DOHH2 (cell line): ENCODE results near the gene CFAP69.

Experiments
- EZH2phosphoT487 ChIP-seq: fragments of 200-600 bp; sonication (generic); IDR thresholded peaks from 2 replicates; pipeline ENCODE4 v1.6.1; 2017; ENCODE audit warnings: borderline replicate concordance, mild to moderate bottlenecking, antibody characterized with exemption, low read length, moderate library complexity, mixed read lengths
- TF ChIP-seq, protein P1 (sequence below): fragments of 200-600 bp; sonication (generic); IDR thresholded peaks from one replicate; pipeline ENCODE4 v1.5.1; 2014; ENCODE audit warnings: antibody characterized with exemption, mild to moderate bottlenecking, low read depth, low read length; ENCODE audit not compliant: poor library complexity, severe bottlenecking

DNA sequence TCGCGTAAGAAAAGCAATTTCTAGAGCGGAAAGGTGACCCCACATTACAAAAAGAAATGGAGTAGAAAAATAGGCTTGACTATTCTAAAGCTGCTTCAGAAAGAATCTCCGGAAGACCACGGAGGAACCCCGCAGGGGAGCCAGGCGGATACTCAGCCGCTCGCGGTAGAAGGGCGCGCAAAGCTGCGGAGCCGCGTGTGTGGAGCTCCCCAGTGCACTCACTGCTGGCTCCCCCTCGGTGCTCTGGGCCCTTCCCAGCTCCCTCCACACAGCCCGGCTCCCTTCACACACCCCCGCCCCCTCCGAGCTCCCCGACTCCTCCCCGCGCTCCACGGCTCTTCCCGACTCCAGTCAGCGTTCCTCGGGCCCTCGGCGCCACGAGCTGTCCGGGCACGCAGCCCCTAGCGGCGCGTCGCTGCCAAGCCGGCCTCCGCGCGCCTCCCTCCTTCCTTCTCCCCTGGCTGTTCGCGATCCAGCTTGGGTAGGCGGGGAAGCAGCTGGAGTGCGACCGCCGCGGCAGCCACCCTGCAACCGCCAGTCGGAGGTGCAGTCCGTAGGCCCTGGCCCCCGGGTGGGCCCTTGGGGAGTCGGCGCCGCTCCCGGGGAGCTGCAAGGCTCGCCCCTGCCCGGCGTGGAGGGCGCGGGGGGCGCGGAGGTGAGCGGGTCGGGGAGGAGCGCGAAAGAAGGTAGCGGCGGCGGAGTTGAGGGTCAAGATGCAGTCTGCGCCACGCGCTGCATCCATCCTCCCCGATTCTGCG lies 33.4 kb upstream of the CFAP69 start, which contains the start of gene STEAP2:
- TF ChIP-seq, protein P1, sequence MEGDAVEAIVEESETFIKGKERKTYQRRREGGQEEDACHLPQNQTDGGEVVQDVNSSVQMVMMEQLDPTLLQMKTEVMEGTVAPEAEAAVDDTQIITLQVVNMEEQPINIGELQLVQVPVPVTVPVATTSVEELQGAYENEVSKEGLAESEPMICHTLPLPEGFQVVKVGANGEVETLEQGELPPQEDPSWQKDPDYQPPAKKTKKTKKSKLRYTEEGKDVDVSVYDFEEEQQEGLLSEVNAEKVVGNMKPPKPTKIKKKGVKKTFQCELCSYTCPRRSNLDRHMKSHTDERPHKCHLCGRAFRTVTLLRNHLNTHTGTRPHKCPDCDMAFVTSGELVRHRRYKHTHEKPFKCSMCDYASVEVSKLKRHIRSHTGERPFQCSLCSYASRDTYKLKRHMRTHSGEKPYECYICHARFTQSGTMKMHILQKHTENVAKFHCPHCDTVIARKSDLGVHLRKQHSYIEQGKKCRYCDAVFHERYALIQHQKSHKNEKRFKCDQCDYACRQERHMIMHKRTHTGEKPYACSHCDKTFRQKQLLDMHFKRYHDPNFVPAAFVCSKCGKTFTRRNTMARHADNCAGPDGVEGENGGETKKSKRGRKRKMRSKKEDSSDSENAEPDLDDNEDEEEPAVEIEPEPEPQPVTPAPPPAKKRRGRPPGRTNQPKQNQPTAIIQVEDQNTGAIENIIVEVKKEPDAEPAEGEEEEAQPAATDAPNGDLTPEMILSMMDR = no peak
- TF ChIP-seq EZH2phosphoT487 = no peak
